OCI-LY7 (cell line): ENCODE measurements around the gene COBLL1. TPM values are rescaled to one million over a fixed set of nuclear protein-coding genes. Genes with fewer than 3 reads are reported as not detected.

Experiments
- BruUV-seq: library from RNA; stranded (reverse); fragments of 400-500 nt; replicated peaks from 2 replicates; lab custom pipeline; 2021; lab: Mats Ljungman, UMichigan
- CTCF ChIA-PET: fragments of 300-600 bp; sonication (Branson Sonifier 250); formaldehyde crosslinking; loops from one replicate; lab custom pipeline; 2022; ENCODE audit warnings: antibody characterized with exemption; ENCODE audit not compliant: unreplicated experiment; lab: Charles Lee
- POLR2A ChIA-PET: fragments of 300-600 bp; sonication (Branson Sonifier 250); formaldehyde crosslinking; loops from one replicate; lab custom pipeline; 2022; ENCODE audit warnings: antibody characterized with exemption; lab: Charles Lee
- DNase-seq: peaks from one replicate; pipeline ENCODE4 v3.0.0-alpha.2; 2015; ENCODE audit warnings: low spot score
- H2AFZ ChIP-seq: fragments of 200-600 bp; sonication (generic), shearing (Covaris generic); 2 replicates; pipeline ENCODE4 v1.6.1; 2014; ENCODE audit warnings: mild to moderate bottlenecking, antibody characterized with exemption, low read length, moderate library complexity
- H3K27ac ChIP-seq: fragments of 200-600 bp; sonication (generic); 2 replicates; pipeline ENCODE4 v1.5.1; 2014; ENCODE audit warnings: mixed run types, low read depth, mild to moderate bottlenecking, moderate library complexity, low read length, inconsistent platforms; ENCODE audit not compliant: poor library complexity, severe bottlenecking
- H3K36me3 ChIP-seq: fragments of 200-600 bp; sonication (generic); 2 replicates; pipeline ENCODE4 v1.6.1; 2014; ENCODE audit warnings: mild to moderate bottlenecking, antibody characterized with exemption, low read length, moderate library complexity, mixed read lengths; ENCODE audit not compliant: insufficient read depth
- H3K4me1 ChIP-seq: fragments of 200-600 bp; sonication (generic); 2 replicates; pipeline ENCODE4 v1.5.1; 2014; ENCODE audit warnings: mild to moderate bottlenecking, low read length; ENCODE audit not compliant: insufficient read depth, poor library complexity, severe bottlenecking
- H3K4me2 ChIP-seq: fragments of 200-600 bp; sonication (generic); 2 replicates; pipeline ENCODE4 v1.6.1; 2014; ENCODE audit warnings: mild to moderate bottlenecking, low read length
- H3K4me3 ChIP-seq: fragments of 200-600 bp; sonication (generic); 2 replicates; pipeline ENCODE4 v1.5.1; 2014; ENCODE audit warnings: mild to moderate bottlenecking, low read depth, low read length; ENCODE audit not compliant: poor library complexity, severe bottlenecking
- H3K79me2 ChIP-seq: fragments of 200-600 bp; sonication (generic); 2 replicates; pipeline ENCODE4 v1.6.1; 2016; ENCODE audit warnings: low read depth, mild to moderate bottlenecking, low read length, moderate library complexity, mixed read lengths; ENCODE audit not compliant: insufficient read depth
- H3K9me2 ChIP-seq: fragments of 200-600 bp; sonication (generic); 2 replicates; pipeline ENCODE4 v1.6.1; 2016; ENCODE audit warnings: mild to moderate bottlenecking, low read length, mixed read lengths; ENCODE audit not compliant: insufficient read depth
- H3K9me3 ChIP-seq: fragments of 200-600 bp; sonication (generic); 2 replicates; pipeline ENCODE4 v1.6.1; 2014; ENCODE audit warnings: mild to moderate bottlenecking, mixed run types, low read length, mixed read lengths
- H4K20me1 ChIP-seq: fragments of 200-600 bp; sonication (generic); 2 replicates; pipeline ENCODE4 v1.6.1; 2014; ENCODE audit warnings: mild to moderate bottlenecking, antibody characterized with exemption, low read length, moderate library complexity, mixed read lengths; ENCODE audit not compliant: insufficient read depth
- CTCF ChIP-seq: fragments of 200-600 bp; sonication (generic); conservative IDR thresholded peaks from 2 replicates; pipeline ENCODE4 v1.5.1; 2014; ENCODE audit warnings: mild to moderate bottlenecking, antibody characterized with exemption, low read length, moderate library complexity, mixed read lengths
- EZH2phosphoT487 ChIP-seq: fragments of 200-600 bp; sonication (generic); IDR thresholded peaks from 2 replicates; pipeline ENCODE4 v1.6.1; 2018; ENCODE audit warnings: low read depth, borderline replicate concordance, mild to moderate bottlenecking, mixed run types, antibody characterized with exemption, low read length, moderate library complexity, mixed read lengths
- intact Hi-C: fragments of 100-400 bp; cut with micrococcal nuclease; formaldehyde crosslinking; loops from one replicate; pipeline ENCODE4 v1.10.0; 2022; ENCODE audit not compliant: unreplicated experiment
- total RNA-seq, 2 experiments: library from RNA; depleted of rRNA in 1 of 2; stranded (reverse); fragments of >200 nt in 1 of 2; shearing (Covaris generic) in 1 of 2; gene quantifications; 2 replicates each; pipeline ENCODE4 v1.2.3, GENCODE V29; 2014 to 2022

COBLL1 gene
- total RNA-seq, 2 experiments from 2014 or later: 0.79 to 40.7 TPM

- intact Hi-C loops: no loop called here
- DNase-seq: no peak
- no TSS peak for BruUV-seq
- H3K9me3 ChIP-seq: no peaks in the 10 kb centered on the region
- no peak overlapping the region for H2AFZ ChIP-seq
- H3K4me1 ChIP-seq: peaks cover 4% of the 10 kb centered on the region
- H3K27ac ChIP-seq: no peak overlapping the region
- H3K4me3 ChIP-seq: no peak overlapping the region
- POLR2A ChIA-PET: interaction anchor here (0.6 to 0.9 kb wide), 3 partner anchors 18 to 28 kb away, joined by 4 read pairs; no protein-coding TSS in a partner anchor
- CTCF ChIA-PET: no interaction called here
- H4K20me1 ChIP-seq: no peaks in the 10 kb centered on the region
- no peak overlapping the region for H3K4me2 ChIP-seq
- no peaks in the 10 kb centered on the region for H3K9me2 ChIP-seq
- no peaks in the 10 kb centered on the region for H3K36me3 ChIP-seq
- no peak for TF ChIP-seq CTCF
- no peak for TF ChIP-seq EZH2phosphoT487
- no peaks in the 10 kb centered on the region for H3K79me2 ChIP-seq
These were observed 60.2 kb downstream of the COBLL1 start for GRCh38 chr2:164781394-164781793.

GRCh38 chr2:164780611-164781178 is 60.9 kb downstream of the COBLL1 start:
- H3K36me3 ChIP-seq: no peaks in the 10 kb centered on the region
- H4K20me1 ChIP-seq: no peaks in the 10 kb centered on the region
- BruUV-seq: no TSS peak
- no peak overlapping the region for H3K4me2 ChIP-seq
- intact Hi-C loops: no loop called here
- CTCF ChIA-PET: no interaction called here
- no peak for DNase-seq
- TF ChIP-seq EZH2phosphoT487 (no peak), CTCF (no peak)
- no peak overlapping the region for H2AFZ ChIP-seq
- H3K9me2 ChIP-seq: no peaks in the 10 kb centered on the region
- no peak overlapping the region for H3K4me3 ChIP-seq
- POLR2A ChIA-PET: interaction anchor here (0.6 kb wide), 1 partner anchor 20 kb away, joined by 4 read pairs; no protein-coding TSS in a partner anchor
- no peak overlapping the region for H3K27ac ChIP-seq
- no peaks in the 10 kb centered on the region for H3K79me2 ChIP-seq
- H3K9me3 ChIP-seq: no peaks in the 10 kb centered on the region
- peaks cover 4% of the 10 kb centered on the region for H3K4me1 ChIP-seq

- CTCF ChIA-PET: no interaction called here
- no peak overlapping the region for H3K27ac ChIP-seq
- H3K4me3 ChIP-seq: no peak overlapping the region
- POLR2A ChIA-PET: no interaction called here
- no peak overlapping the region for H2AFZ ChIP-seq
- no peaks in the 10 kb centered on the region for H3K4me1 ChIP-seq
- H3K4me2 ChIP-seq: no peak overlapping the region
- H4K20me1 ChIP-seq: no peaks in the 10 kb centered on the region
- H3K9me2 ChIP-seq: no peaks in the 10 kb centered on the region
- TF ChIP-seq EZH2phosphoT487 (no peak), CTCF (no peak)
- intact Hi-C loops: no loop called here
- H3K9me3 ChIP-seq: no peaks in the 10 kb centered on the region
- H3K79me2 ChIP-seq: no peaks in the 10 kb centered on the region
- no peak for DNase-seq
- H3K36me3 ChIP-seq: no peaks in the 10 kb centered on the region
- BruUV-seq: no TSS peak
These were observed 62.1 kb downstream of the COBLL1 start for GRCh38 chr2:164779383-164780057.
